HG02970 (cell line): ENCODE results near the gene CASKIN2.

Source experiments
- ATAC-seq: cut with Tn5 transposase; IDR thresholded peaks from one replicate; pipeline ENCODE4 v1.9.1; 2021; ENCODE audit warnings: mild to moderate bottlenecking, moderate library complexity, moderate number of reproducible peaks; ENCODE audit not compliant: unreplicated experiment, low FRiP score

CASKIN2 gene

DNA sequence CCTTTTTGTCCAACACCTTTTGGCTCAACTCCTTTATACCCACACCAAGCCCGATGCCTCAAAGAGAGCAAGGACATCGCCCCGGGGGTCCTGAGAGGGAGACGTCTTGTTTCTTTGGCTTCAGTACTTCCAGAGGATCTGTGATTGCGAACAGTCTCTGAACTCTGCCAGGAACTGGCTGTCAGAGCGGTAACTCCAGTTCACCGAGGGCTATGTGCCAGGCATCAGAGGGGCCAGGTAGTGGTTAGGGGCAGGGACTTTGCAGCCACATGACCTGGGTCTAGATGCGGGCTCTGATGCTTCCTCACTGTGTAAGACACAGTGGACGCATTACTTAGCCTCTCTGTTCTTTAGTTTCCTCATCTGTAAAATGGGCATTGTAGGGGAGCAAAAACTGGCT, 31.8 kb upstream of the CASKIN2 start:
- ATAC-seq: no peak

GRCh38 chr17:75546181-75546580, 30.8 kb upstream of the CASKIN2 start:
- no peak for ATAC-seq

GRCh38 chr17:75544250-75544649, 28.9 kb upstream of the CASKIN2 start:
- no peak for ATAC-seq

GRCh38 chr17:75542728-75543336, 27.5 kb upstream of the CASKIN2 start:
- ATAC-seq: no peak

- no peak for ATAC-seq
Observed at GRCh38 chr17:75542229-75542628, 26.9 kb upstream of the CASKIN2 start.

DNA sequence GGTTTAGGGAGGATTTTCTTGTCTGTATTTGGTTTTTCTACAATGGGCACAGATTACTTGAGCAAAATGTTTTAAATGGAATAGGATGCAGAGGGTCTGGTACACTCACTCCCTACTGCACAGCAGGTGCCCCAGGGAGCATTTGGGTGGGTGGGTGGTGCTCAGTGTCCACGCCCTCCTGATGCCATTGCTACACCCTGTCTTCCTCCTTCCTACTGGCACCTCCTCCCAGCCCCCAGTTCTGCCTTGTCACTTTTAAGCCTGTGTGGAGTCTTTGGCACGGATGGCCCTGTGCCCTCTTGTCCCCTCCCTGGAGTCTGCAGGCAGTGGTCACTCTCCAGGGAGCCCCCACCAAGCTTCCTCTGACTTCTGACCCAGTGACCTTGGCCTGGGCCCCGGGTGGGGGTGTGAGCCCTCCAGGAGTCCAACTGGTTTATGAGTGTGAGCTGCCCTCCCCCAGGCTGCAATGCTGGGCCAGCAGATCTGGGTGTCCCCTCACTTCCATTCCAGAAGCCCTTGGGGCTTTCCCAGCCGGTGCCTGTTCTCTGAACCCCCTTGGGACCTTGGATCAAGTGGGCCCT, 25.7 kb upstream of the CASKIN2 start:
- ATAC-seq: no peak

DNA sequence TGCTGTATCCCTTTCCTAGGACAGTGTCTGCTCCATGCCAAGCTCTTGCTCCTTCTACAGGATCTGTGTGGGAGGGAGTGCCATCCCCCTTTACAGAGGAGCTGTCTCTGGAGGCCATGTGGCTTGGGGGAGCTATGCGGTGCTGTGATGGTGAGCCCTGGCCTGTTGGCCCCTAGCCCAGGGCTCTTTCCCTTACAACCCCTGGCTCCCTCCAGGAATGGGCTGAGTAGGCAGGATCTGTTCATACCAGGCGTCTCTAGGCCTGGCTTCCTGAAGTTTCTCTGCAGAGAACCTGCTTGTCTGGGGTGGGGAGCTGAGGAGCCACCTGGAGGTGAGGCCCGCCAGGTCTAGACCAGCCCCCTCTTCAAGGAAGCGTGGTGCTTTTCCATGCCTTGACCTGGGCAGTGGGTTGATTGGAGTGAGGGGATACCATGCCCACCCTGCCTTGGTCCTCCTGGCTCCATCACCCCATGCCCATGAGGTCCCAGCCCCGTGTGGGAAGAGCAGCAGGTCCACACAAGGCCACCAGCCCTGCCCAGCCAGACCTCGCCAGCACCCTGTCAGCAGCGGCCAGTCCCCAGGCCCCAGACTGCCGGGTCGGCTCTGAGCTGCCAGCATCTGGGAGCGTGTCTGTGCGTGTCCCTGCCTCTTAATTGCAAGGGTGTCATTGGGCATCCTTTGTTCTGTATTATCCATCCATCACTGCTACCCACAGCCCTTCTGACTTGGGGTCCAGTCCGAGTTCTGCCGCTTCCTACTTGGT, 24.8 kb upstream of the CASKIN2 start:
- ATAC-seq: no peak

GRCh38 chr17:75536366-75536765, 21.0 kb upstream of the CASKIN2 start:
- ATAC-seq: no peak

- ATAC-seq: no peak
Observed at GRCh38 chr17:75535871-75536270, 20.5 kb upstream of the CASKIN2 start.

GRCh38 chr17:75535119-75535537, 19.8 kb upstream of the CASKIN2 start:
- ATAC-seq: no peak

- ATAC-seq: no peak
Observed at GRCh38 chr17:75531721-75532072, 16.4 kb upstream of the CASKIN2 start.

- no peak for ATAC-seq
Observed at GRCh38 chr17:75530837-75531720, 15.7 kb upstream of the CASKIN2 start.

- no peak for ATAC-seq
Observed at GRCh38 chr17:75526555-75527270, 11.4 kb upstream of the CASKIN2 start.

DNA sequence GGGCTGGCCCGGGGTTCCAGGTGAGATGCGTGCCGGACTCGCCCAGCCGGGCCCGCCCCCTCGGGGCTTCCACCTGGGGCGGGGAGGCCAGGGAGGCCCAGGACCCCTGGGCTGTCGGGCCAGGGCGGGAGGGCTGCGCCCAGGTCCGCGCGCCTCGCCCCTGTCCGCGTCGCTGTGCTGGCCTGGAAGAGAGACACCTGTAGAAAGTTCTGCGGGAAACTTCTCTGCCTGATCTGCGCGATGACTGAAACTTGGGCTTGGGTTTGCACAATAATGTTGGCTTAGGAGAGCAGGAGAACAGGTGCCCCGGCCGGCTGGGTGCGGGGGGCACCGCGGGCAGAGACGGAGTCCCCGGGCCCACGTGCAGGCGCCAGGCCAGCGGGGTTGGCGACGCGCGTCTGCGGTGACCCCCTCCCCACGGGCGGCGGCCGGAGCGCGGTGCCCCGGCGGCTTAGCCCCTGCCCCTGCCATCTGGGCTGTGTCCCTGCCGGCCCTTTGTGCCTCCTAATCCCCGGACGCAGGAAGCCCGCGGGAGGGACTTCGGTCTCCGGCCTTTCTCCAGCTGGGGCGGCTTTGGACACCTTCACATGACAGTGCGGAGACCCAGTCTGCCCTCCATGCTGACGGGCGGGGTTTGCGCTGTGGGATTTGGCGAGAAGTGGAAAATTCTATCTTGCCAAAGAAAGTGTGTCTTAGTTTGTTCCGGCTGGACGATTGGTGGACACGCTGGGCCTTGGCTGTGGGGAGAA, 10.6 kb upstream of the CASKIN2 start:
- ATAC-seq: no peak

GRCh38 chr17:75524970-75525805, 9.9 kb upstream of the CASKIN2 start, which contains the start of gene LLGL2:
LLGL2 (plus strand) TSS chr17:75525697; CDS start chr17:75543427, 17,730 bp downstream.
- peak; percentile 74 for ATAC-seq

DNA sequence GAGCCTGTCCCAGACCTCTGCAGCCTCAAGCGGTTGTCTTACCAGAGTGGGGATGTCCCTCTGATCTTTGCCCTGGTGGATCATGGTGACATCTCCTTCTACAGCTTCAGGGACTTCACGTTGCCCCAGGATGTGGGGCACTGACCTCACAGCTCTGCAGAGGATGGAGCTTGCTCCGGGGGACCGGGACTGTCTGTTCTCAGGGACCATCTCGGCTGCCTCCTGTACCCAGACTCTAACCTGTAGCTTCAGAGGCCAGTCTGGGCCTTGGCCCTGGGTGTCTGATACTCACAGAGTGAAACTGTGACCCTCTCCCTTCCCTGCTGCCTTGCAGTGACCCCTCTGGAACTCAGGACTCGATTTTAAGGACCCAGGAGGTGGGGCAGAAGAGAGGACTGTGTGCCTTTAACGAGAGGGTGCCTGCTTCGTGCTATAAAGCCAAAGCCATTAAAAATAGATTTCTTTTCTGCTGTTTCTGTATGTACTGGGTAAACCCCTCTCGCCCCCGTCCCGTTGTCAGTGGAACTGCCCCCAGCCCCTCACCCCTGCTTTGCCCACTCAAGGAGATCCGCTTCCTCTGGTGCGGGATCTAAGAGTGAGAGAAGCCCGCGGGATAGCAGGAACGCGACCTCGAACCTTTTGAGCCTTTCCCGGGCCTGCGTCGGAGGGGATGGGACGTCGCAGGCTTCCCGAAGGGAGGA, 9.1 kb upstream of the CASKIN2 start:
- no peak for ATAC-seq

DNA sequence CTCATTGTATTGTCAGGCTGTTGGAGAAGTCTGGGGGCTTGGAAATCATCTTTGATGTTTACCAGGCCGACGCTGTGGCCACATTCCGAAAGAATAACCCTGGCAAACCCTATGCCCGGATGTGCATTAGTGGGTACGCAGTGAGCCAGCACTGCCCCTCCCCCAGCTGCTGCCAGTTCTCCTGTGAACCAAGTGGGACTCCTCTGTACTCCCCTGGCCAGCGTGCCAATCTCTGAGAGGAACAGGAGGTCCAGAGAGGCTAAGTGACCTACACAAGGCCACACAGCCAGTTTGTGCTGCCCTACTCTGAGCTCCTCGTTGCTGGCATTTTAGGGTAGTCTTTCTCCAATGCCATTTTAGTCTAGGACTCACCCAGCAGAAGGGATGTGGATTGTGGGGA, 8.3 kb upstream of the CASKIN2 start:
- no peak for ATAC-seq
